Kidney (tissue), 14 donors: ENCODE data around the gene EIF6. TPM values are rescaled to one million over a fixed set of nuclear protein-coding genes. Genes with fewer than 3 reads are reported as not detected.

Experiments used
- DNase-seq, 5 donors: peaks; one replicate each; pipeline ENCODE4 v3.0.0-alpha.2; 2013 to 2020
- FAIRE-seq: peaks from 2 replicates; lab custom pipeline; 2012; peaks lifted over from hg19 to GRCh38; lab: Jason Lieb, UNC
- H3K27ac ChIP-seq, 2 donors: one replicate each; pipeline ENCODE4 v1.7.0; 2013; ENCODE audit warnings: low read depth in 2 of 2, low read length in 2 of 2, inconsistent platforms in 1 of 2
- H3K27me3 ChIP-seq: one replicate; pipeline ENCODE4 v1.7.1; 2013; ENCODE audit warnings: low read length, inconsistent platforms; ENCODE audit not compliant: control insufficient read depth, insufficient read depth
- H3K36me3 ChIP-seq, 3 donors: one replicate each; pipeline versions ENCODE4 v1.7.0 to v1.7.1; 2013; ENCODE audit warnings: low read length in 3 of 3, control low read depth in 1 of 3, inconsistent platforms in 1 of 3; ENCODE audit not compliant: insufficient read depth in 3 of 3, control insufficient read depth in 2 of 3
- H3K4me1 ChIP-seq, 3 donors: one replicate each; pipeline versions ENCODE4 v1.7.0 to v1.7.1; 2013; ENCODE audit warnings: low read length in 3 of 3, inconsistent platforms in 1 of 3, low read depth in 1 of 3; ENCODE audit not compliant: control insufficient read depth in 2 of 3, insufficient read depth in 2 of 3
- H3K4me3 ChIP-seq, 3 donors: one replicate each; pipeline versions ENCODE4 v1.7.0 to v1.8.1; 2013; ENCODE audit warnings: low read length in 3 of 3, control low read depth in 1 of 3, inconsistent platforms in 1 of 3
- H3K9ac ChIP-seq, 3 donors: one replicate each; pipeline versions ENCODE4 v1.7.0 to v1.7.1; 2013; ENCODE audit warnings: low read length in 3 of 3, control low read depth in 1 of 3, inconsistent platforms in 1 of 3
- H3K9me3 ChIP-seq, 3 donors: one replicate each; pipeline versions ENCODE4 v1.7.0 to v1.7.1; 2013; ENCODE audit warnings: low read length in 3 of 3, control low read depth in 1 of 3, inconsistent platforms in 1 of 3; ENCODE audit not compliant: control insufficient read depth in 2 of 3, insufficient read depth in 1 of 3
- CTCF ChIP-seq: IDR thresholded peaks from 3 replicates; pipeline ENCODE4 v1.5.1; 2012; ENCODE audit warnings: mild to moderate bottlenecking, moderate library complexity, borderline replicate concordance; ENCODE audit not compliant: insufficient read depth; ENCODE audit errors: extremely low read depth
- intact Hi-C: fragments of 100-400 bp; cut with DNase I; formaldehyde crosslinking; loops from one replicate; pipeline ENCODE4 v1.11.1; 2022
- polyA plus RNA-seq: library from polyadenylated mRNA; stranded (reverse); fragments of 350-450 nt; fragmentation: Illumina TruSeq; extraction: RNeasy Lipid Tissue Mini Kit (QIAGEN cat#74804); gene quantifications from one replicate; pipeline ENCODE4 v1.2.3, GENCODE V29; 2014; ENCODE audit warnings: low read depth, low replicate concordance; ENCODE audit not compliant: insufficient read depth
- total RNA-seq: library from RNA; stranded (reverse); fragmentation: NEBNext Ultra II Directional; extraction: Animal tissue kit (Norgen Biotek cat#: 25700); gene quantifications from one replicate; pipeline ENCODE4 v1.2.1, GENCODE V29; 2021
- donor health status: control.
- donor health status: control.
- donor health status: control.
- donor health status: control.
- donor health status: control.
- donor health status: DM: yes; HTN: yes; CAD: no.
- donor health status: Normal renal cell carcinoma (clear cell type).

EIF6 gene
- total and polyA plus RNA-seq, 2 donors from 2014 or later: 114 to 254 TPM

DNA sequence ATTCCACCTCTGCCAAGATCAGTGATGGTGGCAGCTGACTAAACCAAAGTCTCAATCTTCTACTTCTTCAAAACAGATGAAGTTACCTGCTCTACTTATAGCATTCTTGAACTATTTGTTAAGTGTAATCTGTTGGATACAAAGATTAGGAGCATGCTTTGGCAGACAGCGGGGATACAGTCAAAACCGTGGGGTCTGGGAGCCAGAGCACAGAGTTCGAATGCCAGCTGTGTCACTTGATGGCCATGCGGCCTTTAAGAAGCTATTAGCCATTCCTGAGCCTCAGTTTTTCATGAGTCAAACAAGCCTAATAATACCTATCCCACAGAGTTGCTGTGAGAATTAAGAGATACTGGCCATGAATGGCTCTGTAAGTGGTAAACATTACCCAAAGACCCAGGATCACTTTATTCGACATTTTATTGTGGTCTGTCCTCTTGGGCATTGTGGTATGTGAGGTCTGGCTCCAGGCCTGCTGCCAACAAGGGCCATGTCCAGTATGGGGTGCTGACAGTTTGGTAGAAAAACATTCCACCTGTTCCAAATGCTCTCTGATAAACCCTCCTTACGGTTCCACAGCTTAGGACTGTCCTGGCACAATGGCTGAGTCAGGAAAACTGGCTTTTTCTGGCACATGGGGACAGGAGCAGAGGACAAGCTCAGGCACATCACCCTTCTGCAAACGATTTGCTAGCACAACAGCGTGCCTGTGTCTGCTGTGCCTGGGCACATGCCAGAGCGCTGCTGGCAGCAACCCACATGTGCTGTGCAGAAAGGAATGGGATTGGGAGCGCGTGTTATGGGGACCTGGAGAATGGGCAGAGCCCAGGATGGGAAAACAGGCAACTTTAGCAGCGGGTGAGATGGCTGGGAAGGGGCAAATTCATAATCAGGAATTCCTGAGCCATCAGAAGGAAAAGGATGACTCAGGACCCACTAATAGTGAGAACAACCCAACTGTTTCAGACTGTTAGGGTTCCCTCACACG lies 23.4 kb upstream of the EIF6 start:
- intact Hi-C loops: no loop called here
- H3K9ac ChIP-seq: peak overlapping the region in 1 of 3 donors; percentile 10
- peak overlapping the region in 1 of 2 donors; percentile 47 for H3K27ac ChIP-seq

DNA sequence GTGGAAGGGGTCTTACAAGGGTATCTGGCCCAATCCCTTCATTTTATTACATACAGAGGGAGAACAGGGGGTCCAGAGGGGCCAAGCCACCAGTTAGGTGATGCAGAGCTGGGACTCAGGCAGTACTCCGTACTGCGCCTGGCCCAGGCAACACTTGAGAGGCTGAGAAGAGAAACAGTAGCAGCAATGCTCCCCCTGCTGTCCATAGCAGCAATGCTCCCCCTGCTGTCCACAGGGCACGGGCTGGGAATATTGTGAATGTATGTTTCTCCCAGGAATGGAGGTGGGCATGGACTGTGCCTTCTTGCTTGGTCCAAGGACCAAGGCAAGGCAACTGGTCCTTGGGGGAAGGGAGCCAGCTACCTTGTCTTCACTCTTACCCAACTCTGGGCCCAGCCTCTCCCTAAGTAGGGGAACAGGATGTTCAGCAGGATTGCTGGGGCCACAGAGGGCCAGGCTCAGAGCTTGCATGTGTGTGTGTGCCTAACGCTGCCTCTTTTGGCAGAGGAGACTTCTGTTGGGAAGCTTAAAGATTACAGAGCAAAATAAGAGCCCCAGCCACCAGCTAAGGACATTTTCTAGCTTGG lies 22.5 kb upstream of the EIF6 start:
- Histone ChIP-seq H3K9ac (peak overlapping the region in 1 of 3 donors; percentile 10), H3K27me3 (no peaks in the 10 kb centered on the region)

More for the DNA sequence above, 23.4 kb upstream of the EIF6 start:
- no peak overlapping the region for H3K4me3 ChIP-seq
- H3K27me3 ChIP-seq: no peaks in the 10 kb centered on the region
- no peaks in the 10 kb centered on the region for H3K9me3 ChIP-seq
- H3K4me1 ChIP-seq: peaks cover 0 to 15% (median 8%) of the 10 kb centered on the region in 3 donors
- FAIRE-seq (no peak), DNase-seq (no peak)
- no peak for TF ChIP-seq CTCF
- H3K36me3 ChIP-seq: peaks cover 0 to 6% (median 0%) of the 10 kb centered on the region in 3 donors

More for the DNA sequence above, 22.5 kb upstream of the EIF6 start:
- peak in 3 of 5 donors; percentile 53 to 68 (median 56) for DNase-seq
- FAIRE-seq: no peak
- Histone ChIP-seq H3K4me3 (no peak overlapping the region), H3K27ac (no peak overlapping the region), H3K9me3 (no peaks in the 10 kb centered on the region), H3K4me1 (peaks cover 0 to 15% (median 8%) of the 10 kb centered on the region in 3 donors), H3K36me3 (peaks cover 0 to 8% (median 0%) of the 10 kb centered on the region in 3 donors)
- TF ChIP-seq CTCF: peak; percentile 80
- intact Hi-C loops: no loop called here
